HUDEP-2 (cell line): ENCODE measurements around the gene LSM7.
A peak's percentile ranks its signal among the peaks of the same experiment; 100 is the strongest.
"Not testable (repeated sequence)": the region's sequence is repeated elsewhere in the genome, so short reads cannot be mapped to it uniquely, and the experiment has no call there.

Experiments
- DNase-seq, 76 experiments: peaks; one replicate each; lab custom pipeline; 2025; ENCODE audit not compliant: unreplicated experiment in 76 of 76; lab: John Stamatoyannopoulos, UW

LSM7 gene

DNA sequence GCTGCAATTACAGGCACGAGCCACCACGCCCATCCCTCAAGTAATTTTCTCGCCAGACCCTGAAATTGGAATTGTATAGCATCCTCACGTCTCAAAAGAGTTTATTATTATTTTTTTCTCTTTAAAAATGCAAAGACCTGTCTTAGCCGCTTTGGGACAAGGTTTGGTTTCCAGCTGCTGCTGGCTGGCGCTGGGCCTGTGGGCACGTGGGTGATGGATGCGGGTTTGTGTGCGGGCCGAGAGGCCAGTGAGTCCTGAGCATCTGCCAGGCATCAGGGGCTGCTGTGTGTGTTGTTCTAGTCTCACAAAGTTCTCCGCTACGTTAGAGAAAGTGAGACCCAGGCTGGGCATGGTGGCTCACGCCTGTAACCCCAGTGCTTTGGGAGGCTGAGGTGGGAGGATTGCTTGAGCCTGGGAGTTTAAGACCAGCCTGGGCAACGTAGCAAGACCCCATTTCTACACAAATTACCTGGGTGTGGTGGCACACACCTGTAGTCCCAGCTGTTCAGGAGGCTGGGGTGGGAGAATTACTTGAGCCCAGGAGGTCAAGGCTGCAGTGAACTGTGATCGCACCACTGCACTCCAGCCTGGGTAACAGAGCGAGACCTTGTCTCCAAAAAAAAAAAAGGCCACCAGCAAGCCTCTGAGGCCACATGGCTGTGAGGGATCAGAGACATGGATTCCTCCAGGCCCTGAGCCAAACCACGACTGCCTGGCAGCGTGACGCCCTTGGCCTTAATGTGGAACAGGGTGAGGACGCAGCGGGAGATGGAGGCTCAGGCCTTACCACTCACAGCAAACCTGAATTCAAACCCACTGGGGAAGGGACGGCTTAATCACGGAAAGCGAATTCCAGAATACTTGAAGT lies 27.0 kb upstream of the LSM7 start:
- peak in 7 of 76 experiments; percentile 18 to 40 (median 23) for DNase-seq

DNA sequence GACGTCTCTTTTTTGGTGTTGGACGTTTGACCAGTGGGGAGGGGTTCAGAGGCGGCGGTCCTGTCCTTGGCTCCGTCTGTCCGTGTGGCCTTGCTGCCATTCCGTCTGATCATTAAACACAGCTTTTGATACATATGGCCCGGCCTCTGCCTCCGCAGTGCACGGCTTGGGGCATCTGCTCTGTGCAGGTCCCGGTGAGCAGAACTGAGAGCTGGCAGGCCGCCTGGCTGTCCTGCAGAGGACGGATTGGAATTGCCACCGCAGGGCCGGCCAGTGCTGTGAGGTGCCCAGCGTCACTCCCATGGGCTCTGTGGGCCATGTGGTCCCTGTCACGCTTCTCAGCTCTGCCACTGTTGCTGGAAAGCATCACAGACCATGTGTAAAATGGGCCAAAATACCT lies 26.3 kb upstream of the LSM7 start:
- no peak for DNase-seq

DNA sequence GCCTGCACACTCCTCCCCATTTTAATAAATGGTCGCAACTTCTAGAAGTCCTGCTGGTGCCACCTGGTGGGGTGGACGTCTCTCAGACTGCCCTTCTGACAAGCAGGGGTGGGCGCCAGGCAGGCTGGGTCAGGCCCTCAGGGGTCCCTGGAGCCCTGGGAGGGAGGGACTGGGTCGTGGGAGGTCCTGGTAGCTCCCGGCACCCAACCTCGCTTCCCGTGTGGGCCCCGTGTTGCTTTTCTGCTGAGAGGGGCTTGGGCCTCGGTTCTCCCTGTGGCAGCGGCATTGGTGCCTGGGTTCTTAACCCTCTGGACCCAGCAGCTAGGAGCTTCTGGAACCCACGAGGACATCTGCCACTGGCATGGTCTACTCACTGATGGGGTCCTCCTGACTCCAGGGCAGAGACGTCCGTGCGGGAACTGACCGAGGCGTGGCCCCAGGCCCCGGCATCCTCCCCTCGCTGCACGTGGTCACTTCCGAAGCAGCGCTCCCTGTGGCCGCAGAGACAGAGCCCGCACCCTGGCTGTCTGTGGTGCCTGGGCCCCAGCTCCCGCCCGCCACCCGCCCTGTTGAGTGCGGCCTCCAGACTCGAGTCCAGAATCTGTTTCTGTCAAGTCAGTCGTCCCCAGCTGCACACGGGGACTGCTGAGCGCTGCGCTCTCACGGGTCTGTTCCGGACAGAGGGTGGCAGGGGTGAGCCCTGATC lies 25.7 kb upstream of the LSM7 start:
- DNase-seq = no peak

DNA sequence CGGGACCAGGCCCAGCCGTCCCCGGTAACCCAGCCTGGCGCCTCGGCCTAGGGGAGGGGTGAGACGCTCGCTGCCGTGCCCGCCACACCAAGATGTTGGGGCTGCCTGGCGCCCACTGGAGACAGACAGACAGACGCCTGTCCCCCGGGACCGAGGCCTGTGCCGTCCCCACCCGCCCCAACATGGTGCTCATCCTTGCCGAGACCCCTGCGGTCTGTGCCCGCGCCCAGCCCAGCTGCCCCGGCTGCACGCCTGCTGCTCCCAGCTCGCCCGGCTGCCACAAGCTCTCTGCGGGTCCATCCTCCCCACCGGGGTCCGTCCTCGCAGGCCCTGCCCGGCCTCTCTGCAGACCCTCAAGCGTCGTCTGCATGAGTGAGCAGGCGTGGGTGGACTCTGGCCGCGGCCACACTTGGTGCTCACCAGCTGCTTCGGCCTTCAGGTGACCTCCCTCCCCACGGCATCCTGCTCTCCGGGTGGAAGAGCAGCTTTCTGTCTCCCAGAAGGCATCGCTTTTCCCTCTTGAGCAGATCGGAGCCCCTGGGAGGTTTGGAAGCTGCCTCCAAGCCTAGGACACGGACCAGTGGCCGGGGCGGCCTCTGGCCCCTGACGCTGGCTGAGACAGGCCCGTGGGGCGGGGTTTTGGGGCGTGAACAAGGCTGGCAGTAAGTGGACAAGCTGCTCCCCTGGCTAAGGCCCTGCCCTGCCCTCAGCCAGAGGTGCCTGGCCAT lies 24.9 kb upstream of the LSM7 start:
- no peak for DNase-seq

DNA sequence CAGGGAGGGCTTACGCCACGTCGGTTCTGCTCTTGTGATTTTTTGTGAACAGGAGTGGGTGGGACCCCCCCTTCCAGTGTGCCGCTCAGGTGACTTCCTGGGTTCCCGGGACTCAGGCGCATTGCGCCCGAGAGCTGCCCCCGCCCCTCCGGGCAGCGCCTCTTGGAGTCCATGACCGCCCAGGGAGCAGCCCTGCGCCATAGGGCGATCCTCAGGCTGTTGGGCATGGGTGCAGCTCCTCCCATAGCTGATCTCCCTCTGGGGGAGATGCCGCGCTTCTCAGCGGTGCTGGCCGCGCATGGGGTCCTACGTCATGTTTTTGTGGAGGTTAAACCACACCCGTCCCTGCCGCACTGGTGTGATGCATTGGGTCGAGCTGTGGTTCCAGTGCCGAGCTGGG lies 23.7 kb upstream of the LSM7 start:
- DNase-seq = no peak

DNA sequence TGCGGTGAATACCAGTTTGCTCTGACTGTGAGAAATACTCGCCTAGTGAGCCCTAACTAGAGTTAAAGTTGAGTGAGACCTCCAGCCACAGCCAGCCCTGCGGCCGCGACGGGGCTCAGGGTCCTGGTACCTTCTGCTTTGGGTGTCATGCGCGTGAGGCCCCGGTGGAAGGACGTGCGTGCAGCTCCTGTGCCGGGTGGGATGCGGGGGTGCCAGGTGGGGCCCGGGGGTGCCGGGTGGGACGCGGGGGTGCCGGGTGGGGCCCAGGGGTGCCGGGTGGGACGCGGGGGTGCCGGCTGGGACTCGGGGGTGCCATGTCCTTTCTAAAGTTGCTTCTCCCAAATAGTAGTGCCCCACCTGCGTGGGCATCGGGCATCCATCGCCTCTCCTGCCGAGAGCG lies 23.2 kb upstream of the LSM7 start:
- DNase-seq = no peak

DNA sequence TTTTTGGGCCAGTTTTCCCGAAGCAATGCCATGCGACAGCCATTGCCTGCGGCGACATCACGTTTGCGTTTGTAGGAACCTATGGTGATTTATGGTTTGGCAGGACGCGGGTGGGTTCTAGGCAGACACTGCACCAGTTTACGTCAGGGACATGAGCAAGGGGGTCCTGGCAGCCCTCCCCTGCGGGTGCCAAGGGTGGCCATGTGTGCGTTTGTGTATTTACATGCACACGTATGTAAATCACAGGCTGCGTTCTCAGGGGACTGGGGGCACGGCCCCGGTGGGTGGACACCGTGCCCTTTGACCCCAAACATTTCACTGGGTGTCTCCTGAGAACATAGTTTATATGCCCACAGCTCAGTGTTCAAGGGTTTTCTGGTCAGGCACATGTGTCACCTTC lies 22.3 kb upstream of the LSM7 start:
- no peak for DNase-seq

DNA sequence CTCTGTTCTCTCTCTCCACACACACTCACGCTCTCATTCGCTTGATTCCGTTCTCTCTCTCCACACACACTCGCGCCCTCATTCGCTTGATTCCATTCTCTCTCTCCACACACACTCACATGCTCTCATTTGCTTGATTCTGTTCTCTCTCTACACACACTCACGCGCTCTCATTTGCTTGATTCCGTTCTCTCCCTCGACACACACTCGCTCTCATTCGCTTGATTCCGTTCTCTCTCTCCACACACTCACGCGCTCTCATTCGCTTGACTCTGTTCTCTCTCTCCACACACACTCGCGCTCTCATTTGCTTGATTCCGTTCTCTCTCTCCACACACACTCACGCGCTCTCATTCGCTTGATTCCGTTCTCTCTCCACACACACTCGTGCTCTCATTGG lies 21.4 kb upstream of the LSM7 start:
- DNase-seq = not testable (repeated sequence)

DNA sequence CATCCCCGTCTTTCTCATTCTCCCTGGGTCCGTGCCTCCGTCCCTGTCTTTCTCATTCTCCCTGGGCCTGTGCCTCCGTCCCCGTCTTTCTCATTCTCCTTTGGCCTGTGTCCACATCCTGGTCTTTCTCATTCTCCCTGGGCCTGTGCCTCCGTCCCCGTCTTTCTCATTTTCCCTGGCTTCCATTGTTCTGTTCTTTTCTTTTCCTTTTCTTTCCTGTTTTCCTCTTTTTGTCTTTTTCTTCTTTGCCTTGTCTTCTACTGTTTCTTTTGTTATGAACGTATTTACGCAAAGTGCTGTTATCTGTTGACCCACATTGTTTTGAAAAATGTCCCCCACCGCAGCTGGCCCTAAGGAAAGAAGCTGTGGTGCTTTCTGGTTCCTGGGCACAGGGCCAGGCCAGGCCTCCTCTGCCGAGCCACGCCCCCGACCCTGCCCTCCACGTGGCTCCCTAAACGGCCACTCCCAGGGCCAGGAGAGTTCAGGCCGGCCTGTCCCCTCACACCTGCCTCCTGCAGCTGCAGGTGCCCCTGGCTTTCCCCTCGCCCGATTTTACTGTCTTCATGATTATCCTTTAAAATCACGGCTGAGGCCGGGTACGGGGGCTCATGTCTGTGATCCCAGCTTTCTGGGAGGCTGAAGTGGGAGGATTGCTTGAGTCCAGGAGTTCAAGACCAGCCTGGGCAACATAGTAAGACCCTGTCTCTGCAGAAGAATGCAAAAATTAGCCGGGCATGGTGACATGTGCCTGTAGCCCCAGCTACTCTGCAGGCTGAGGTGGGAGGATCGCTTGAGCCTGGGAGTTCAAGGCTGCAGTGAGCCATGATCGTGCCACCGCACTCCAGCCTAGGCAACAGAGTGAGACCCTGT lies 17.6 kb upstream of the LSM7 start:
- DNase-seq = peak in 72 of 76 experiments; percentile 29 to 96 (median 90)

DNA sequence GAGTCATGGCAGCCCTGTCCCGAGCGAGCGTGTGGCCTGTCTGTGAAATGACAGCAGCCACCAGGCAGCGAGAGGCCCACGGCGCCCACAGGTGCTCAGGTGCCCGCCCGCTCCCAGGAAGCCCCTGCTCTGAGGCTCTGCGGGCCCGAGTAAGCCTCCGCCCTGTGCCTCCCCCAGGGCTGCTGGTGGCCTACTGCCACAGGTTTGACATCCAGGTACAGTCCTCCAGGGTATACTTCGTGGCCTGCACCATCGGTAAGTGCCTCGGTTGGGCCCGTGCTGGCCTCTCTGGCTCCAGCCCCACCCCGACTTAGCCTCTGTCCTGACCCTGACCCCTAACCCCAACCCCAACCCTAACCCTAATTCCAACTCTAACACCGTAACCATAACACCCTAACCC lies 16.7 kb upstream of the LSM7 start:
- no peak for DNase-seq

DNA sequence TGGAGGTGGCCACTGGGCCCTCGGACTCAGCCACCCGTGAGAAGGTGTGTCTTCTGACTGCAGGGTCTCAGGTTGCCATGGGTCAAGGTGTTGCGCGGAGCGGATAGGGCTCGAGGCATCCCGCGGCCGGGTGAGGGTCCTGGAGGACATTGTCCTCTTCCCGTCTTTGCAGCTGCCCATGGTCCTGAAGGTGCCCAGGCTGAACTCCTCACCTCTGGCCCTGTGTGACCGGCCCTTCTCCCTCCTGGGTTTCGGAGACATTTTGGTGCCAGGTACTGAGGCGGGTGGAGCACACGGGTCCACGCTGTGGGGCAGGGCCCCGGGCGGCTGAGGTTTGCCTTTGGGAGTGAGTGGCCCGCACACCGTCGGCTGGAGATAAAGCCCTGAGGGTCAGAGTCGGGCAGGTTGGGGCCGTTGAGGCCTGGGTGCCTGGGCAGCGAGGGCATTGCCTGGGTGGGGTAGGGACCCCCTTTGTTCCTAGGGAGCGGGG lies 16.0 kb upstream of the LSM7 start:
- no peak for DNase-seq

DNA sequence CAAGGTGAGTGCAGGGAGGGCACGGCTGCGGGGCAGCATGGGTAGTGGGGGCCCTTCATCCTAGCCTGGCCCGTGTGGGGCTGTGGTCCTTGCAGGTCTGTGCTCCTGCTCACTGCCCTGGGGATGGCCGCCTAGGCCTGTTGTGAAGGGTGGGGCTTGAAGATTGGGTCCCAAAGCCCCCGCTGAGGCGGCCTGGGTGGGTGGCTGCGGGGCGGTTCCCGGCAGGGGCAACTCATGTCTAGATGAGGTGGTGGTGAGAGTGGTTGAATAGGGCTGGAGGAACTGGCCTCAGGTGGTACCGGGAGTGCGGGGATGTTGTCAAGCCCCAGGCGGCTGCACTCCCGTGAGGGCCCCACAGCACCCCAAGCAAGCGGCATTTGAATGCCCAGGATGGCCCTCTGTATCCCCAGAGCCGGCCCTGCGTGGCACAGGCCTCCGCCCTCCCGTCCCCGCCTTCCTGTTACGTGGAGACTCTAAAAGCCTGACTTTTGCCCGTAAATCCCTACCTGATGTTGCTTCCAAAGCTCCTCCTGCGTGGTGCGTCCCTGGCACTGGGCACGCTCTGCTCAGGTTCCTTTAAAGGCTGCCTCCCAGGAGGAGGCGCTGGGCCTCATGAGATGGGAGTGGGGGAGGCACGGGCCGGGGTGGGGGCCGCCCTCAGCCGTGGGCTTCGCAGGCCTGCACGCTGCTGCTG lies 15.1 kb upstream of the LSM7 start:
- DNase-seq = no peak

DNA sequence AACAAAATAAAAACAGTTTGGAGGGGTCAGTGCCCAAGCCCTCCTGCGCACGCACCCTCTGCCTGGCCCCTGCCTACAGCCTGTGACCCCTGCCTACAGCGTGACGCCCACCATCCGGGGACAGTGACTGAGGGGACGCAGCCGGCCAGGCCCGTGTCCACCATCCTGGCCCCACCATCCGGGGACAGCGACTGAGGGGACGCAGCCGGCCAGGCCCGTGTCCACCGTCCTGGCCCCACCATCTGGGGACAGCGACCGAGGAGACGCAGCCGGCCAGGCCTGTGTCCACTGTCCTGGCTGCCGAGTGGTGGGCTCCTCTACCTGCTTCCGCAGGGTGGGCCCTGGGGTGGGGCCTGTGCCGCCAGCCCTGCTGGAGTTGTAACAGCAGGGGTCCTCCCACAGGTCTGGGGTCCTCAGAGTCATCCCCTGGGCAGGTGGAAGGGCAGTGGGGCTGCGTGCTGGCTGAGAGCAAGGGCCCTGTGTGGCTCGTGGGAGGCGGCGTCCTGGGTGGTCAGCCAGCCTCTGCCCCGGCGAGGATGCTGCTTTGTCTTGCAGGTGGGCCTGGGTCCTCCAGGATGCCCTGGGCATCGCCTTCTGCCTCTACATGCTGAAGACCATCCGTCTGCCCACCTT lies 14.4 kb upstream of the LSM7 start:
- DNase-seq = no peak

DNA sequence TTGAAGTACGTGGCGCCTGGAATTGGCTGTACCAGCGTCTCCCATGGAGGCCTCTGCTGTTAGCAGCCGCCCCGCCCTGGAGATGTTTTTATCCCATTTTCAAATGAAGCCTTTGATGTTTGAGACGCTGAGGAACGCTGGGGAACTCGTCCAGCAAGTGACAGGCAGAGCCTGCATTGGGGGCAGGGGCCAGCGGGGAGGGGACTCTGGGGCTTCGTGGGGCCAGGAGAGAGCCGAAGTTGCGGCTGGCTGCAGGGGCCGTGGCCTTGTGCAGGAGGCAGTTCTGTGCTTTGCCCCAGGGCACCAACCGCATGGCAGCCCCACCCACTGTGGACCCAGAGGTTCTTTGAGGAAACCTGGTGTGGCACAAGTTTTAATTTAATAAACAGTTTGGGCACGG lies 13.6 kb upstream of the LSM7 start:
- DNase-seq = no peak

DNA sequence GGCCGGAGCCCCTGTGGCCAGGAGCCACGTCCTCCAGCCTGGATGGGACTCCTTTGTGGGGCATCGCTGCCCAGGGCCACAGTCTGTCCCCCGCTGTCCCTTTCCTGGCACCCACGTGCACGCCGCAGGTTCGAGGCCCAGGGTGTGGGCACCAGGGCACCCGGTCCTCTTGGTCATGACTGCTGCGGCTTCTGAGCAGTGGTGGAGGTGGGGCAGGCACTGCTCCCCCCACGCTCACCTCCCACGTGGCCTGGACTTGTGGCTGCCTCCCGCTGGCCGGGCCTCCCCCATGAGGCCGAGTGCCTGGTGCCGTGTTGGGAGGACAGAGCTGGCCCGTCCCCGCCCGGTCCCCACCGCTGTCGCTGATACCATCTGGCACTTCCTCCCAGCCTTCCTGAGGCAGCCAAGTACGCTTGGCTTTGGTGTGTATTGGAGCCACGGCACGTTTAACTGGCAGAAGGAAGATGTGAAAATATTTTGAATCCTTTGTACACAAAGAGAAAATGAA lies 12.9 kb upstream of the LSM7 start:
- DNase-seq = peak in 68 of 76 experiments; percentile 22 to 94 (median 73)

DNA sequence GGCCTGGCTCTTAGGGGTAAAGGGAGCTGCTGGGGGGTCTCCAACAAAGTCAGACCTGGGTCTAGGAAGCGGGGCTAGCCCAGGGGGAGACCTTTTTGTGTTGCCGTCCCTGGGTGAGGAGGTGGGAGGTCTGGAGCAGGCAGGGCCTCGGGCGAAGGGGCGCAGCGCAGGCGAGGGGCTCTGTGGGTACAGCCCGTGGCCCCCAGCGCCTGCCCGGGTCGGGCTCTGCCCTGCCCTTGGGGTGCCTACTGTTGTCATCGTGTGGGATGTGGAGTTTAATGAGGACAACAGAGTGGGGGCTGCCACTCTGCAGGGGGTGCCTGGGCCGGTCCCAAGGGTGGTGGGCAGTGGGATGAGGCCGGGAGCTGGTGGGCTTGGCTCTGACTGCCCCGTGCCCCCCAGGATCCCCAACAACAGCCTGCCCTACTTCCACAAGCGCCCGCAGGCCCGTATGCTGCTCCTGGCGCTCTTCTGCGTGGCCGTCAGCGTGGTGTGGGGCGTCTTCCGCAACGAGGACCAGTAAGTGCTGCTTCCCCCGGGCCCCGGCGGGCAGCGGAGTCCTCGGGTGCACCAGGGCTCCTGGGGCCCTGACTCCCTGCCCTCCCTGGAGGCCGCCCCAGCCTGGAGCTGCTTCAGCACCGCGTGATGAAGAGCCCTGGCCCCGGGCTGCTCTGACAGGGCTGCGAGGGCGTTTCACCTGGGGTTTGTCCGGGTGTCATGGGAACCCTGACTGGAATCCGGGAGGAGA lies 12.3 kb upstream of the LSM7 start:
- no peak for DNase-seq

DNA sequence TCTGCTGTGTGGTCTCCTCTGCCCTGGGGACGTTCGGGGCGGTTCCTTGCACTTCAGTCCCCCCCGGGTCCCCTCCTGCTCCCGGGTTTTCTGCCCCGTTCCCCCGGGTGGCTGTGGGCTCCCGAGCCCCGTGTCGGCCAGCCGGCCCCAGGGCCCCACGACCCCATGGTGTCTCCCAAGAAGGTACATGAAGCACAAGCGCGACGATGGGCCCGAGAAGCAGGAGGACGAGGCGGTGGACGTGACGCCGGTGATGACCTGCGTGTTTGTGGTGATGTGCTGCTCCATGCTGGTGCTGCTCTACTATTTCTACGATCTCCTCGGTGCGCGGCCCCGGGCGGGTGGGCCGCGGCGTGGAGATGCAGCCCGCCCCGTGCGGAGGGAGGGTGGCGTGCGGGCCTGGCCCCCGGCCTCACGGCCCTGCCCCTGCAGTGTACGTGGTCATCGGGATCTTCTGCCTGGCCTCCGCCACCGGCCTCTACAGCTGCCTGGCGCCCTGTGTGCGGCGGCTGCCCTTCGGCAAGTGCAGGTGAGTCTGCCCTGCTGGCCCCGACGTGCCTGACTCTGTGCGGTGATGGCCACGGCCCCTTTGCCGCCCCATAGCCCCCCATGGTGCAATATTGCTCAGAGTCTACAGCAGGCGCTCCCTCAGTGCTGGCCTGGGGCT lies 11.4 kb upstream of the LSM7 start:
- DNase-seq = no peak
